SK-N-SH (cell line): ENCODE results near the gene JMJD7. TPM values are rescaled to one million over a fixed set of nuclear protein-coding genes. Genes with fewer than 3 reads are reported as not detected.

Experiments used
- CTCF ChIA-PET: fragments of 300-600, 350-600 bp; formaldehyde crosslinking; extraction: SDS; loops from one replicate; lab custom pipeline; 2021; lab: Yijun Ruan, JAX
- POLR2A ChIA-PET: fragments of 350-600 bp; sonication (Branson Sonifier 250); formaldehyde crosslinking; extraction: SDS; loops from one replicate; lab custom pipeline; 2020; ENCODE audit warnings: antibody characterized with exemption, inconsistent platforms; lab: Yijun Ruan, JAX
- DNase-seq: peaks from one replicate; pipeline ENCODE4 v3.0.0; 2012
- H2AFZ ChIP-seq: fragments of 200-600 bp; sonication (generic); 2 replicates; pipeline ENCODE4 v1.8.1; 2016; ENCODE audit warnings: antibody characterized with exemption, mild to moderate bottlenecking, low read depth
- H3F3A ChIP-seq: fragments of 200-600 bp; sonication (generic); replicated peaks from 2 replicates; pipeline ENCODE3; 2016; ENCODE audit warnings: antibody characterized with exemption, mild to moderate bottlenecking; ENCODE audit not compliant: insufficient read depth
- H3K27ac ChIP-seq, 2 experiments: fragments of 200-500 bp in 1 of 2; fragments of 200-600 bp in 1 of 2; sonication (Bioruptor generic) in 1 of 2; sonication (generic), shearing (Covaris generic) in 1 of 2; 2 replicates each; pipeline versions ENCODE4 v1.5.1 to v1.6.1; 2014 to 2016; ENCODE audit warnings: low read depth in 2 of 2, inconsistent platforms in 1 of 2, low read length in 1 of 2, mild to moderate bottlenecking in 1 of 2, mixed read lengths in 1 of 2
- H3K27me3 ChIP-seq: fragments of 200-600 bp; sonication (generic), shearing (Covaris generic); 2 replicates; pipeline ENCODE4 v1.6.1; 2016; ENCODE audit warnings: mixed run types; ENCODE audit not compliant: insufficient read depth
- H3K36me3 ChIP-seq, 2 experiments: fragments of 200-500 bp in 1 of 2; fragments of 200-600 bp in 1 of 2; sonication (Bioruptor generic) in 1 of 2; sonication (generic) in 1 of 2; replicated peaks in 1 of 2; 2 replicates each; pipeline versions ENCODE3 to v1.5.1; 2014 to 2016; ENCODE audit warnings: low read length in 1 of 2, mild to moderate bottlenecking in 1 of 2; ENCODE audit not compliant: insufficient read depth in 2 of 2, control insufficient read depth in 1 of 2
- H3K4me1 ChIP-seq, 2 experiments: fragments of 200-500 bp in 1 of 2; fragments of 200-600 bp in 1 of 2; sonication (Bioruptor generic) in 1 of 2; sonication (generic), shearing (Covaris generic) in 1 of 2; 2 replicates each; pipeline versions ENCODE4 v1.5.1 to v1.6.1; 2014 to 2016; ENCODE audit warnings: low read depth in 1 of 2, low read length in 1 of 2, mixed run types in 1 of 2; ENCODE audit not compliant: insufficient read depth in 2 of 2, control insufficient read depth in 1 of 2
- H3K4me2 ChIP-seq: fragments of 200-600 bp; sonication (generic), shearing (Covaris generic); 2 replicates; pipeline ENCODE4 v1.6.1; 2017; ENCODE audit warnings: mixed run types
- H3K4me3 ChIP-seq, 2 experiments: fragments of 200-500 bp in 1 of 2; fragments of 200-600 bp in 1 of 2; sonication (Bioruptor generic) in 1 of 2; sonication (generic), shearing (Covaris generic) in 1 of 2; 2 replicates each; pipeline versions ENCODE4 v1.5.1 to v1.8.1; 2014 to 2016; ENCODE audit warnings: low read depth in 2 of 2, inconsistent platforms in 1 of 2, low read length in 1 of 2, mild to moderate bottlenecking in 1 of 2, mixed read lengths in 1 of 2, moderate library complexity in 1 of 2
- H3K79me2 ChIP-seq: fragments of 200-600 bp; sonication (generic); 2 replicates; pipeline ENCODE4 v1.8.1; 2017; ENCODE audit warnings: mild to moderate bottlenecking; ENCODE audit not compliant: insufficient read depth
- H3K9ac ChIP-seq: fragments of 200-600 bp; sonication (generic); 2 replicates; pipeline ENCODE4 v1.6.1; 2017; ENCODE audit warnings: mixed run types
- H3K9me2 ChIP-seq: fragments of 200-600 bp; sonication (generic); 2 replicates; pipeline ENCODE4 v1.6.1; 2017; ENCODE audit warnings: mixed run types
- H3K9me3 ChIP-seq: fragments of 200-600 bp; sonication (generic); 2 replicates; pipeline ENCODE4 v1.6.1; 2017; ENCODE audit warnings: mixed run types, mild to moderate bottlenecking, moderate library complexity
- H4K20me1 ChIP-seq: fragments of 200-600 bp; sonication (generic); 2 replicates; pipeline ENCODE4 v1.6.1; 2017; ENCODE audit warnings: mild to moderate bottlenecking, mixed run types; ENCODE audit not compliant: insufficient read depth
- EZH2phosphoT487 ChIP-seq: fragments of 200-600 bp; sonication (generic); IDR thresholded peaks from 2 replicates; pipeline ENCODE4 v1.6.1; 2017; ENCODE audit warnings: low read depth, mixed run types, mild to moderate bottlenecking, antibody characterized with exemption, moderate library complexity, borderline replicate concordance
- FOSL2 ChIP-seq: IDR thresholded peaks from 2 replicates; pipeline ENCODE4 v1.4.0; 2012; ENCODE audit warnings: low read depth, mild to moderate bottlenecking, moderate library complexity, borderline replicate concordance
- GATA2 ChIP-seq: sonication (generic); formaldehyde crosslinking; IDR thresholded peaks from 2 replicates; pipeline ENCODE4 v1.5.0; 2020; ENCODE audit warnings: mild to moderate bottlenecking, missing genetic modification reagents
- JUND ChIP-seq: IDR thresholded peaks from 2 replicates; pipeline ENCODE4 v1.4.0; 2012
- MEF2A ChIP-seq: IDR thresholded peaks from 2 replicates; pipeline ENCODE4 v1.4.0; 2012; ENCODE audit warnings: low read depth, borderline replicate concordance
- NFIC ChIP-seq: IDR thresholded peaks from 2 replicates; pipeline ENCODE4 v1.4.0; 2012; ENCODE audit warnings: borderline replicate concordance
- NRF1 ChIP-seq: IDR thresholded peaks from 2 replicates; pipeline ENCODE4 v1.6.1; 2012; ENCODE audit warnings: low read depth, mild to moderate bottlenecking, low read length
- RAD21 ChIP-seq: IDR thresholded peaks from 2 replicates; pipeline ENCODE4 v1.6.1; 2012; ENCODE audit warnings: mild to moderate bottlenecking, low read length
- RCOR1 ChIP-seq: fragments of 150-350 bp; IDR thresholded peaks from 2 replicates; pipeline ENCODE4 v1.6.1; 2017; ENCODE audit warnings: antibody characterized with exemption, low read length
- SMC3 ChIP-seq: IDR thresholded peaks from 2 replicates; pipeline ENCODE4 v1.6.1; 2012; ENCODE audit warnings: low read depth, low read length, improper control_type of control experiment
- TEAD4 ChIP-seq: IDR thresholded peaks from 2 replicates; pipeline ENCODE4 v1.4.0; 2012; ENCODE audit warnings: mild to moderate bottlenecking, borderline replicate concordance; ENCODE audit not compliant: insufficient read depth
- WGBS: methylation state at CpG from one replicate; pipeline ENCODE4 v1.1.6; 2017; ENCODE audit warnings: low lambda C conversion rate; 5-methylcytosine and 5-hydroxymethylcytosine counted together
- polyA plus RNA-seq, 3 experiments: library from polyadenylated mRNA; depleted of rRNA; stranded (reverse); fragments of >200 nt; gene quantifications; 2 replicates each; pipeline ENCODE4 v1.2.3, GENCODE V29; 2012

JMJD7 gene
- polyA plus RNA-seq, 1 of the 3 experiments (the other 2 are of a cell fraction): 6.5 TPM

GRCh38 chr15:41806291-41807181 is 21.4 kb upstream of the JMJD7 start:
- H3K36me3 ChIP-seq: peaks cover 0 to 4% of the 10 kb centered on the region in 2 experiments
- H3K27ac ChIP-seq: peak overlapping the region in 1 of 2 experiments; percentile 4; a peak in 1 of 4 replicates
- CTCF ChIA-PET: interaction anchor here (1.0 to 5.1 kb wide), 7 partner anchors 19 to 205 kb away, joined by 3 to 34 read pairs (median 5); partner anchors contain the start of gene MAPKBP1
- TF ChIP-seq MEF2A (no peak), TEAD4 (no peak), RAD21 (peak; percentile 20; the same call in 1 of the 2 replicates), EZH2phosphoT487 (no peak), JUND (no peak), SMC3 (0 out of 2 replicates have a peak, but pooled peaks have one; percentile 26)
- DNase-seq: no peak
- no peaks in the 10 kb centered on the region for H3K9me3 ChIP-seq
- no peaks in the 10 kb centered on the region for H3K79me2 ChIP-seq
- peaks cover 11% of the 10 kb centered on the region for H3F3A ChIP-seq
- no peaks in the 10 kb centered on the region for H4K20me1 ChIP-seq
- no peak overlapping the region for H2AFZ ChIP-seq
- H3K27me3 ChIP-seq: no peaks in the 10 kb centered on the region
- H3K4me2 ChIP-seq: no peak overlapping the region
- 97% methylated on average over 6 of the region's 10 CpGs for WGBS
- no peak overlapping the region for H3K4me3 ChIP-seq
- POLR2A ChIA-PET: no interaction called here
- no peak overlapping the region for H3K9ac ChIP-seq
- H3K9me2 ChIP-seq: no peaks in the 10 kb centered on the region
- peaks cover 0 to 28% of the 10 kb centered on the region in 2 experiments; a peak in 2 of 4 replicates for H3K4me1 ChIP-seq

GRCh38 chr15:41809121-41809520 is 18.8 kb upstream of the JMJD7 start:
- Histone ChIP-seq H3K9me3 (no peaks in the 10 kb centered on the region), H3K4me1 (peaks cover 0 to 27% of the 10 kb centered on the region in 2 experiments; a peak in 1 of 4 replicates), H3K27me3 (no peaks in the 10 kb centered on the region)
- CTCF ChIA-PET: interaction anchor here (0.9 to 5.3 kb wide), 6 partner anchors 14 to 343 kb away, joined by 3 to 114 read pairs (median 44); partner anchors contain the start of gene MAPKBP1
- no peak for DNase-seq
- 0 out of 2 replicates have a peak, but pooled peaks have one; percentile 26 for TF ChIP-seq FOSL2
- TF ChIP-seq NRF1: no peak
- TF ChIP-seq NFIC: no peak
- TF ChIP-seq GATA2 (CRISPR knock-in tag): no peak
- TF ChIP-seq RCOR1: no peak
- TF ChIP-seq, all 33 proteins: peak for 1
- 63% methylated on average over 2 of the region's 2 CpGs for WGBS
- Histone ChIP-seq H3K9ac (no peak overlapping the region), H3K27ac (peak overlapping the region in 1 of 2 experiments; percentile 21; a peak in 1 of 4 replicates), H2AFZ (no peak overlapping the region), H3K79me2 (no peaks in the 10 kb centered on the region), H3F3A (no peaks in the 10 kb centered on the region), H3K9me2 (no peaks in the 10 kb centered on the region), H3K36me3 (peaks cover 0 to 13% of the 10 kb centered on the region in 2 experiments), H4K20me1 (no peaks in the 10 kb centered on the region), H3K4me3 (no peak overlapping the region), H3K4me2 (no peak overlapping the region)
- POLR2A ChIA-PET: no interaction called here
